ENCODE data around the gene DOCK3.
"Not testable (repeated sequence)": the region's sequence is repeated elsewhere in the genome, so short reads cannot be mapped to it uniquely, and the experiment has no call there.

Gene DOCK3

DNA sequence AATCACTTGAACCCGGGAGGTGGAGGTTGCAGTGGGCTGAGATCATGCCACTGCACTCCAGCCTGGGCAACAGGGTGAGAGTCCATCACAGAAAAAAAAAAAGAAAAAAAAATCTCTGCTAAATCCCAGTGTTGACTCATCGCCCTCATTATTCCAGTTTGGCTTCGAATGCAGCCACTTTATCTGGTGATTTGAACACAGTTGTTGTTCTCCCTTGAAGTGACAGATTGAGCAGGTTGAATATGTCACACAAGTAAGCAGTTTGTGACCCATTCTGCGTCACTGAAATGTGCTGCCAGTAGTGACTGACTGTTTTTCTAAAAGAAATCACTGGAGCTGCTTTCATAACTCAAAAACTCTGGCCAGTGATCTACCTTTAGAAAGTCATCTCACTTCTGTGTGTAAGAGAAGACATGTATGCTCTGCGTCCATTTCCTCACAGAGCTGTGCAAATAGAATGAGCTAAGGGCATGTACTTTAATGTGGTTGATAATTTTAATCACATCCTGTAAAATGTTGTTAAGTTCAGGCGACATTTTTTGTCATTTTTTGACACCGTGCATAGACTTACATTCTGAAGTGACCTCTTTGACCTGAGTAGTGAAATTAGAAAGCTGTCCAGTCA, 12.5 kb downstream of the DOCK3 start:
- no peak for DNase-seq (ENCODE audit: low read depth)

DNA sequence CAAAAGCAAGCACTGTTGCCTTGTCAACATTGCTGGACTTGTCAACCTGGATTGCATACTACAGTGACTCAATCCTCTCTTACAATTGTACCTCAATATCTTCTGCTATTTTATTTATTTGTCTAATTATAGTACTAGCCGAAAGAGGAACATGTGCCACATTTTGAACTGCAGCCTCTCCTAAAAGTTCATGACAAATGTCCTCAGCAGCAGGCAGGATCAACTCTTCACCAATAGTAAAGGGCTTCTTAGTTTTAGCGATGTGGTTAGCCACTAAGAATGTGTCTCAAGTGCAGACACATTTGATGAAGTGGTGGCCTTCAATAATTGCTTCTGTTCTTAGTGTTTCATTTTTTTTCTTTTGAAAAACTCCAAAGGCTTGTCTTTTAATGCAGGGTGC, 13.2 kb downstream of the DOCK3 start:
- DNase-seq (ENCODE audit: low read depth) = no peak

DNA sequence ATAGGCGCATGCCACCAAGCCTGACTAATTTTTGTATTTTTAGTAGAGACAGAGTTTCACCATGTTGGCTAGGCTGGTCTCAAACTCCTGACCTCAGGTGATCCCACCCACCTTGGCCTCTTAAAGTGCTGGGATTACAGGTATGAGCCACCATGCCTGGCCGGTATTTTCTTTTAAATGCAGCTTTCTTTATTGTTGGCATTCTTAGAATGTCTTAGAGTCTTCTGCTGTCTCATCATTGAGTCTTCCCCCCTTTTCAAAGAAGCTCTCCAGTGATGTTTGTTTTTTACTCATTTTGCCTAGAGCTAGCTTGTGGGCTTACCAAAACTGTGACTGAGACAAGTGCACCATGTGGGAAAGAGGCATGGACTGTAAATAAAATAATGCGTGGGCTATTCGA, 13.9 kb downstream of the DOCK3 start:
- not testable (repeated sequence) for DNase-seq (ENCODE audit: low read depth)

DNA sequence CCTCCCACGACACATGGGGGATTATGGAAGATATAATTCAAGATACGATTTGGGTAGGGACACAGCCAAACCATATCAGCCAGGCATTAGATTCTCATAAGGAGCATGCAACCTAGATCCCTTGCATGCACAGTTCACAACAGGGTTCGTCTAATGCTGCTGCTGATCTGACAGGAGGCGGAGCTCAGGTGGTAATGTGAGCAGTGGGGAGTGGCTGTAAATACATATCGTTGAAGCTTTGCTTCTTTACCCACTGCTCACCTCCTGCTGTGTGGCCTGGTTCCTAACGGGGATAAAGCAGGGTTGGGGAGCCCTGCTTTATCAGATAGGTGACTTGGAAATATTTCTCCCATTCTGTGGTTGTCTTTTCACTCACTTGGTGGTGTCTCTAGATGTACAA, 14.8 kb downstream of the DOCK3 start:
- no peak for DNase-seq (ENCODE audit: low read depth)

DNA sequence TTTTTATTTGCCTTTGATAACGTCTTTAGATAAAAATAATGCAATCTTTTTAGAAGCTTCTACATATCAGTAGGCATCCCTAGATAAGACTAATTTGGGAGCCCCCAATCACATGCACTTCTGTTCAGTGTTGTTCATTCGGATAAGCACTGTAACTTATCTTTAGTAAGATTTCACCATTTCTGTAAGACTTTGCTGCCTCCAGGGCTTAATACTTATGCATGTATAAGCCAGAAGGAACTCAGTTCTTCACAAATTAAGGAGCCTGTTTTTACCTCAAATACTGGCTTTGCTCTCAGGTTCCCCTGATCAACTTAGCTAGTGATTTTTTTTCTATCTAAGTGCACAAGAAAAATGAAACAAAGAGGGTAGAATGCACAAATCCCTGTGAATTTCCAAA, 20.3 kb downstream of the DOCK3 start:
- DNase-seq (ENCODE audit: low read depth) = no peak

DNA sequence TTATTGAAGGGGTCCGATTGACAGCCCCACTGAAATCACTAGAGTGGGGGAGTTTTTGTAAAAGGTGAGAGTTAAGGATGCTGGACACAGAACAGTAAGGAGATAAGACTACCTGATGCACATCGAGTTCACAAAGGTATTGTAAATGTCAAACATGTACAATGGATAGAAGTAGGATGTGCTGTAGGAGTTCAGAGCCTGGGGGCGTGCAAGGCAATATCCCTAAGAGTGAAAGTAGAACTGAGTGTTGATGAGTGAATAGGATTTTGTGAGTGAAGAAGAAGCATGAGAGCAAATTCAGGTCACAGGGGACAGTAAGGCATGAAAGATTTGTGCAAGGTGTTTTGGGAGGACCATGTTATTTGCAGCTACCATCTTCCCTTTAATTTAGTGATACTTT, 21.5 kb downstream of the DOCK3 start:
- DNase-seq (ENCODE audit: low read depth) = no peak

DNA sequence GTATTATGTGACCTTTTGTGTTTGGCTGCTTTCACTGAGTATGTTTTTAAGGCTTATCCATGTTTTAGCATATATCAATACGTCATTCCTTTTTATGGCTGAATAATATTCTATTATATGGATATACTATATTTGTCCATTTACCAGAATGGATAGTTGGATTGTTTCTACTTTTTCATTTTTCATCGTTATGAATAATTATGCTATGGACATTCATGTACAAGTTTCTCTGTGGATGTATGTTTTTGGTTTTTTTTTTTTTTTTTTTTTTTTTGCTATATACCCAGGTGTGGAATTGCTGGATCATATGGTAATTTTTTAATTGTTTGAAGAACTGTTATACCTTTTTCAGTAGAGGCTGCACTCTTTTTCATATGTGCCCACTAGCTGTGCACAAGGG, 23.5 kb downstream of the DOCK3 start:
- no peak for DNase-seq (ENCODE audit: low read depth)

DNA sequence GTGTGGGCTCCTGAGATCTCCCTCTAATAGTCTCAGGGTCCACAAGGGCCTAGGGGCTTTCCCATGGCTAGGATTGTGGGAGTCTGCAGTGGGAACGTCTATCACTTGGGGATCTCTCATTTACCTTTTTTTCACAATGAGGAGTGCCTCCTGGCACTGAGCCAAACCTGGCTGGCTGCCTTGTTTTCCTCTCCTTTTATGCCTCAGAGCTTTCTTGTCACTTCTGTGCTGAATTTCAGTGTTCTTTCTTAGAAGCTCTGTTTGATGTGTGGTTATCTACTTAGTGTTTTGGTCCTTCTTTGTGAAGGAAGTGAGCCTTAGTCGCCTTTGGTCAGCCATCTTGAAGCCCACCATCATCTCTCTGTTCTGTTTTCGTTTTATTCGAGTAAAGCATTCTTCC, 33.9 kb downstream of the DOCK3 start:
- no peak for DNase-seq (ENCODE audit: low read depth)

DNA sequence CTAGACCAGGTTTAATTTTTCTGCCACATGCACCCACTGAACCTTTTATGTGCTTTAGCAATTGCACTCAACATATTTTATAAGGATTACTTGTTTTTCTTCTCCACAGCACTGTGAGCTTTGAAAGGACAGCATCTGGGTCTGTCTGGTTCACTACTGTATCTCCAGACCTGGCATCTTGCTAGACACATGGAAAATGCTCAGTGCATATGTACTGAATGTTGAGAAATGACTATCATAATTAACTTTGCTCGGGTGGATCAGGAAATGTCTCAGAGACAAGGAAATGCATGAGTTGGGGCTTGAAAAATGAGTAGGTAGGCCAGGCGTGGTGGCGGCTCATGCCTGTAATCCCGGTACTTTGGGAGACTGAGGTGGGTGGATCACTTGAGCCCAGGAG, 40.2 kb downstream of the DOCK3 start:
- no peak for DNase-seq (ENCODE audit: low read depth)

DNA sequence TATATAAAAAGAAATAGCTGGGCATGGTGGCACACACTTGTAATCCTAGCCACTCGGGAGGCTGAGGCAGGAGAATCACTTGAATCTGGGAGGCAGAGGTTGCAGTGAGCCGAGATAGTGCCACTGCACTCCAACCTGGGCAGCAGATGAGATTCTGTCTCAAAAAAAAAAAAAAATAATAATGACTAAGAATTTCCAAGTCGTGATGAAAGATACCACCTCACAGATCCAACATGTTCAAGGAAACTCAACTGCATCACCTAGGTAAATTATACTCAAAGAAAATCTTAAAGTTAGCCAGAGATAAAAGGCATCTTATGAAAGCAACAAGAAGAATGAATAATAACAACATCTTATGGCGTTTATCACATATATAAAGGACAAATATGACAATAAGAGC, 50.1 kb downstream of the DOCK3 start:
- no peak for DNase-seq (ENCODE audit: low read depth)

DNA sequence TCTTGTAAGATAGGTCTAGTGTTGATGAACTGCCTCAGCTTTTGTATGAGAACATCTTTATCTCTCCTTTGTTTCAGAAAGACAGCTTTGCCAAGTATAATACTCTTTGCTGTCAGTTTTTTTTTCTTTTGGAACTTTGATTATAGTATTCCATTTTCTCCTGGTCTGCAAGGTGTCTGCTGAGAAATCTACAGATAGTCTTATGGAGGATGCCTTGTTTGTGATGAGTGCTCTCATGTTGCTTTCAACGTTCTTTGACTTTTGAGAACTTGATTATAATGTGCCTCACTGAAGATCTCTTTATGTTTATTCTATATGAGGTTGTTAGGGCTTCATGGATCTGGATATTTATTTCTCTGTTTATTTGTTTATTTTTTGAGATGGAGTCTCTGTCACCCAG, 60.3 kb downstream of the DOCK3 start:
- DNase-seq (ENCODE audit: low read depth) = no peak

DNA sequence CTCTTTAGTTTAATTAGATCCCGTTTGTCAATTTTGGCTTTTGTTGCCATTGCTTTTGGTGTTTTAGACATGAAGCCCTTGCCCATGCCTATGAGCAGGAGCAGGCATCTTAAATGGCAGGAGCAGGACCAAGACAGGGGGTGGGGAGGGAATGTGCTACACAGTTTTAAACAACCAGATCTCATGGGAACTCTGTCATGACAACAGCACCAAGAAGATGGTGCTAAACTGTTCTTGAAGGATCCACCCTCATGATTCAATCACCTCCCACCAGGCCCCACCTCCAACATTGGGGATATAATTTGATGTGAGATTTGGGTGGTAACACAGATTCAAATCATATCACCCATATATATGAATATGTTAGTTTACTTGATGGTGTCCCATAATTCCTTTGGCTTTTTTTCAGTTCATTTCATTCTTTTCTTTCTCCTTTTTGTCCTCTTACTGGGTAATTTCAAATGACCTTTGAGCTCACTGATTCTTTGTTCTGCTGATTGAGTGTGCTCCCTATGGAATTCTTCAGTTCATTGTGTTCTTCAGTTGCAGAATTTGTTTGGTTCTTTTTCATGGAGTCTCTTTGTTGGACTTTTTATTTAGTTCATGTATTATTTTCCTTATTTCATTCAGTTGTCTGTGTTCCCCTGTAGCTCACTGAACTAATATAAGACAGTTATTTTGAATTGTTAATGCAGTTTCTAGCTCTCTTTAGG, 62.6 kb downstream of the DOCK3 start:
- DNase-seq (ENCODE audit: low read depth) = no peak

DNA sequence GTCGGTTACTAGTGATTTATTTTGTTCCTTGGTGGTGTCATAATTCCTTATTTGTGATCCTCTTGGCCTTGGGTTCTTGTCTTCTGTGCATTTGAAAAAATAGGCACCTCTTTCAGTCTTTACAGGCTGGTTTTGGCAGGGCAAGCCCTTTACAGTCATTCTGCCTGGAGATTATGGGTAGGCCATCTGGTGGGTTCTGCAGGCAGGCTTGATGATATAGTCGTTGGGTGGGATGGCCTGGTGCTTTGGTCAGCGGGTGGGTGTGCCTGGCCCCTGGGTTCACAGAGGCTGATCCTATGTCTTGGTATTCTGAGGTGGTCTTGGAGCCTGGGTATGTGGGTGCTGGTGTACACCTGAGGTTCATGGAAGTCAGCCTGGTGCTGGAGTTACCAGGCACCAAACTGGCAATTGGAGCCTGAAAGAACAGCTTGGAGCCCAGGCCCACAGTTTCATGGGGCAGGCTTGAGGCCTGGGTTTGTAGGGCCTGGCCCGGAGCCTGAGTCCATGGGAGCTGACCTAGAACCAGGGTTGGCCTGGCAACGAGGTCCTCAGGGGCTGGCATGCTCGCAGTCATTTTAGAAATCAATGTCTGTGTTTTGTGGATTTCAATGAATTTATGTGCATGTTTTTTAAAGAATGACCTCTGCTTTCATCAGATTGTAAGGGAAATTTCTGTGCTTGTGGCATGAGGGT, 63.3 kb downstream of the DOCK3 start:
- DNase-seq (ENCODE audit: low read depth) = no peak

DNA sequence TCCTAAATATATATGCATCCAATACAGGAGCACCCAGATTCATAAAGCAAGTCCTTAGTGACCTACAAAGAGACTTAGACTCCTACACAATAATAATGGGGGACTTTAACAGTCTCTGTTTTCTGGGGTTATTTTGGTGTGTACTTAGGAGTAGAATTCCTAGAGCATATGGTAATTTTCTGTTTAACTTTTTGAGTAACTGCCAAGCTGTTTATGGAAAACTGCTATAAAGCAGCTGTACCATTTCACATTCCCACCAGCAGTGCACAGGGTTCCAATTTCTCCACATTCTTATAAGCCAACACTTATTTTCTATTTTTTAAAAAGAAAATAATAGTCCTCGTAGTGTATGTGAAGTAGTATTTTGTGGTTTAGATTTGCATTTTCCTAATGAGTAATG, 68.9 kb downstream of the DOCK3 start:
- DNase-seq (ENCODE audit: low read depth) = no peak

DNA sequence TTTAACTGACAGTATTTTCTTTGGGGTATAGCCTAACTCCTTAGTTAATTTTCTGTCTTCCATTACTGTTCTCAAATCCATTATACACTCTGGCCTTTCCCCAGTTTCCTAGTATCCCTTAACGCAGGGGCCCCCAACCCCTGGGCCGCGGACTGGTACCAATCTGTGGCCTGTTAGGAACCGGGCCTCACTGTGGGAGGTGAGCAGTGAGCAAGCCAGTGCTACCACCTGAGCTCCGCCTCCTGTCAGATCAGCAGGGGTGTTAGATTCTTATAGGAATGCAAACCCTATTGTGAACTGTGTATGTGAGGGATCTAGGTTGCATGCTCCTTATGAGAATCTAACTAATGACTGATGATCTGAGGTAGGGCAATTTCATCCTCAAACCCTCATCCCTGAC, 75.1 kb downstream of the DOCK3 start:
- DNase-seq (ENCODE audit: low read depth) = no peak

DNA sequence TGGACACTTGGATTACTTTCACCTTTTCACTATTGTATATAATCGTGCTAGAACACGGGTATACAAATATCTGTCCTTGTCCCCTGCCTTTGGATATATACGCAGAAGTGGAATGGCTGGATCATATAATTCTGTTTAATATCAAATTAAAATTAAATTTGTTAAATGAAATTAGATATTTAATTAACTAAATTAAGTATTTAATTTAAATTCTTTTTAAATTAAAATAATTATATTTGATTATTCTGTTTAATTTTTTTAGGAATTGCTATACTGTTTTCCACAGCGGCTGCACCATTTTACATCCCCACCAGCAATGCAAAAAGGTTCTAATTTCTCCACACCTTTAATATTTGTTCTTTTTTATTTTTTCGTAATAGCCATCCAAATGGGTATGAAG, 84.3 kb downstream of the DOCK3 start:
- no peak for DNase-seq (ENCODE audit: low read depth)

DNA sequence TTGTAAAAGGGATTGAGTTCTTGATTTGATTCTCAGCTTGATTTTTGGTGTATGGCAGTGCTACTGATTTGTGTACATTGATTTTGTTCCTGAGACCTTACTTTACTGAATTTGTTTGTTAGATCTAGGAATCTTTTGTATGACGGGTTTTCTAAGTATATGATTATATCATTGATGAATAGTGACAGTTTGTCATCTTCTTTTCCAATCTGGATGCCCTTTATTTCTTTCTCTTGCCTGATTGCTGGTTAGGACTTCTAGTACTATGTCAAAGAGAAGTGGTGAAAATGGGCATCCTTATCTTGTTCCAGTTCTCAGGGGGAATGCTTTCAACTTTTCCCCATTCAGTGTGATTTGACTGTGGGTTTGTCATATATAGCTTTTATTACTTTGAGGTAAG, 103.0 kb downstream of the DOCK3 start:
- no peak for DNase-seq (ENCODE audit: low read depth)

DNA sequence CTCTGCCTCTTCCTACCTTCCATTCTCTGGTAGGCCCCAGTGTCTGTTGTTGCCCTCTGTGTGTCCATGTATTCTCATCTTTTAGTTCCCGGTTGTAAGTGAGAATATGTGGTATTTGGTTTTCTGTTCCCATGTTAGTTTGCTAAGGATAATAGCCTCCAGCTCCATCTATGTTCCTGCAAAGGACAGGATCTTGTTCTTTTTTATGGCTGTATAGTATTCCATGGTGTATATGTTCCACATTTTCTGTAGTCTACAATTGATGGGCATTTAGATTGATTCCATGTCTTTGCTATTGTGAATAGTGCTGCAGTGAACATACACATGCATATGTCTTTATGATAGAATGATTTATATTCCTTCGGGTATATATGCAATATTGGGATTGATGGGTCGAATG, 107.0 kb downstream of the DOCK3 start:
- not testable (repeated sequence) for DNase-seq (ENCODE audit: low read depth)

DNA sequence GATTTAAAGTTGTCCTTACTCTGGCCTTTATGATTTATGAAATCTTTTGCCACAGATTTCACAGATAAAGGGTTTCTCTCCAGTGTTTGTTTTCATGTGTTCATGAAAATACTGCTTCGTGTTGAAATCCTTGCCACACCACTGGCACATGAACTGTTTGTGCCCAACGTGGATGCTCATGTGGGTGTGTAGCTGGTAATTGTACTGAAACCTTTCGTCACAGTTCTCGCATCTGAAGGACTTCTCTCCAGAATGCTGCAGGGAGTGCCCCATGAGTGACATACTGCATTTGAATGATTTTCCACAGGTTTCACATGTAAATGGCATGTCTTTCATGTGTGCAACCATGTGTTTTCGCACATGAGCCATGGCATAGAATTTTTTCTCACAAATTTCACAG, 111.9 kb downstream of the DOCK3 start:
- DNase-seq (ENCODE audit: low read depth) = no peak

DNA sequence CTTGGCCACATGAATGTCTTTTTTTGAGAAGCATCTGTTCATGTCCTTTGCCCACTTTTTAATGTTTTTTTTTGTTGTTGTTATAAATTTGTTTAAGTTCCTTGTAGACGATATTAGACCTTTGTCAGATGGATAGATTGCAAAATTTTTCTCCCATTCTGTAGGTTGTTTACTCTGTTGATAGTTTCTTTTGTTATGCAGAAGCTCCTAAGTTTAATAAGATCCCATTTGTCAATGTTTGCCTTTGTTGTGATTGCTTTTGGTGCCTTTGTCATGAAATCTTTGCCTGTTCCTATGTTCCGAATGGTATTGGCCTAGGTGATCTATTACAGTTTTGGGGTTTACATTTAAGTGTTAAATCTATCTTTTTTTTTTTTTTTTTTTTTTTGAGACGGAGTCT, 116.2 kb downstream of the DOCK3 start:
- not testable (repeated sequence) for DNase-seq (ENCODE audit: low read depth)

DNA sequence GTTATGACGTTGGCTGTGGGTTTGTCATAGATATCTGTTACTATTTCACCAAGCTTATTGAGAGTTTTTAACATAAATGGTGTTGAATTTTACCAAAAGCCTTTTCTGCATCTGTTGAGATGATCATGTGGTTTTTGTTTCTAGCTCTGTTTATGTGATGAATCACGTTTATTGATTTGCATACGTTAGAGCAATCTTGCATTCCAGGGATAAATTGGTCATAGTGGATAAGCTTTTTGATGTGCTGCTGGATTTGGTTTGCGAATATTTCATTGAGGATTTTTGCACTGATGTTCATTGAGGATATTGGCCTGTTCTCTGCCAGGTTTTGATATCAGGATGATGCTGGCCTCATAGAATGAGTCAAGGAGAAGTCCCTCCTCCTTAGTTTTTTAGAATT, 117.8 kb downstream of the DOCK3 start:
- no peak for DNase-seq (ENCODE audit: low read depth)

DNA sequence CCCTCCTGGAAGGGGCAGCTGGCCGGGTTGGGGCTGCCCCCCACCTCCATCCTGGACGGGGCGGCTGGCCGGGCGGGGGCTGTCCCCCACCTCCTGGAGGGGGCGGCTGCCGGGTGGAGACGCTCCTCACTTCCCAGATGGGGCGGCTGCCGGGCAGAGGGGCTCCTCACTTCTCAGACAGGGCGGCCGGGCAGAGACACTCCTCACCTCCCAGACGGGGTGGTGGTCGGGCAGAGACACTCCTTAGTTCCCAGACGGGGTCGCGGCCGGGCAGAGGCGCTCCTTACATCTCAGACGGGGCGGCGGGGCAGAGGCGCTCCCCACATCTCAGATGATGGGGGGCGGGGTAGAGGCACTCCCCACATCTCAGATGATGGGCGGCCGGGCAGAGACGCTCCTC, 129.1 kb downstream of the DOCK3 start:
- not testable (repeated sequence) for DNase-seq (ENCODE audit: low read depth)

DNA sequence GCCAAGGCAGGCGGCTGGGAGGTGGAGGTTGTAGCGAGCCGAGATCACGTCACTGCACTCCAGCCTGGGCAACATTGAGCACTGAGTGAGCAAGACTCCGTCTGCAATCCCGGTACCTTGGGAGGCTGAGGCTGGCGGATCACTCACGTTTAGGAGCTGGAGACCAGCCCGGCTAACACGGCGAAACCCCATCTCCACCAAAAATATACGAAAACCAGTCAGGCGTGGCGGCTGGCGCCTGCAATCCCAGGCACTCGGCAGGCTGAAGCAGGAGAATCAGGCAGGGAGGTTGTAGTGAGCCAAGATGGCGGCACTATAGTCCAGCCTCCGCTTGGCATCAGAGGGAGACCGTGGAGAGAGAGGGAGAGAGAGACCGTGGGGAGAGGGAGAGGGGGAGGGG, 129.6 kb downstream of the DOCK3 start:
- DNase-seq (ENCODE audit: low read depth) = not testable (repeated sequence)

DNA sequence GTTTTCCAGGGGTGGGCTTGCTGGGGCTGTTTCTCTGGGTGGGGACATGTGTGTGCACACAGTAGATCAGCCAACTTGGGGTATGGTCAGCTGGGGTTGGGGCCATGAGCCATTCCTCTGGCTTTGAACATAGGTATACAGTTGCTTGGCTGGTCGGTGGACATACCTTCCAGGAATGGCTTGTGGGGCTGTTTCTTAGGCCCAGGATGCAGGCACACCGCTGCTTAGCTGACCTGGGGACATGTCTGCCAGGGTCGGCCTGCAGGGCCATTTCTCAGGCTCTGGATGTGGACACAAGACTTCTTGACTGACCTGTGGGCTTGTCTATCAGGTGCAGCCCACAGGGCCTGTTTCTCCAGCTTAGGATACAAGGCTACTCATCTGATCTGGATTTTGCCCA, 130.6 kb downstream of the DOCK3 start:
- DNase-seq (ENCODE audit: low read depth) = no peak
